ENCODE data around the gene DOCK11. TPM values are rescaled to one million over a fixed set of nuclear protein-coding genes. Genes with fewer than 3 reads are reported as not detected.

The DOCK11 gene
- total RNA-seq, 2 experiments from 2014 or later: 57.1 to 63.1 TPM

GRCh38 chrX:118526149-118526548 lies 30.5 kb downstream of the DOCK11 start:
- H3K9me3 Mint-ChIP-seq (ENCODE audit: low read depth): no peaks in the 10 kb centered on the region
- H3K4me3 Mint-ChIP-seq: no peak overlapping the region
- H3K27me3 Mint-ChIP-seq: no peaks in the 10 kb centered on the region
- ATAC-seq (no peak), DNase-seq (no peak)
- peaks cover 79% of the 10 kb centered on the region for H3K4me1 Mint-ChIP-seq
- peak overlapping the region; percentile 84 for H3K27ac Mint-ChIP-seq
- peaks cover 15% of the 10 kb centered on the region for H3K36me3 Mint-ChIP-seq
- CTCF ChIA-PET: no interaction called here

GRCh38 chrX:118528071-118528737 lies 32.6 kb downstream of the DOCK11 start:
- CTCF ChIA-PET: interaction anchor here (1.5 to 3.5 kb wide), 2 partner anchors 9 to 32 kb away, joined by 4 to 20 read pairs; partner anchors contain the start of gene DOCK11
- Mint-ChIP-seq H3K9me3 (ENCODE audit: low read depth) (no peaks in the 10 kb centered on the region), H3K36me3 (peaks cover 20% of the 10 kb centered on the region), H3K27me3 (no peaks in the 10 kb centered on the region), H3K4me1 (peaks cover 70% of the 10 kb centered on the region), H3K4me3 (peak overlapping the region; percentile 96), H3K27ac (peak overlapping the region; percentile 100)
- DNase-seq: peak; percentile 77
- peak; percentile 82 for ATAC-seq

- CTCF ChIA-PET: interaction anchor here (1.2 to 3.5 kb wide), 3 partner anchors 28 to 71 kb away, joined by 3 to 20 read pairs (median 4); partner anchors contain the start of gene DOCK11
- Mint-ChIP-seq H3K27ac (peak overlapping the region; percentile 100), H3K4me3 (peak overlapping the region; percentile 43), H3K27me3 (no peaks in the 10 kb centered on the region), H3K36me3 (peaks cover 22% of the 10 kb centered on the region), H3K4me1 (peaks cover 69% of the 10 kb centered on the region), H3K9me3 (ENCODE audit: low read depth) (no peaks in the 10 kb centered on the region)
- DNase-seq: no peak
- peak; percentile 29 for ATAC-seq
These were observed 34.8 kb downstream of the DOCK11 start for GRCh38 chrX:118530219-118530911.

- Mint-ChIP-seq H3K36me3 (peaks cover 16% of the 10 kb centered on the region), H3K27me3 (no peaks in the 10 kb centered on the region), H3K4me1 (peaks cover 72% of the 10 kb centered on the region), H3K9me3 (ENCODE audit: low read depth) (no peaks in the 10 kb centered on the region), H3K4me3 (no peak overlapping the region), H3K27ac (peak overlapping the region; percentile 93)
- ATAC-seq: no peak
- no peak for DNase-seq
- CTCF ChIA-PET: interaction anchor here (1.4 kb wide), 1 partner anchor 40 kb away, joined by 4 read pairs; the partner anchor contains the start of gene DOCK11
These were observed 39.3 kb downstream of the DOCK11 start for GRCh38 chrX:118534716-118535493.

GRCh38 chrX:118536204-118536603 lies 40.6 kb downstream of the DOCK11 start:
- ATAC-seq: peak; percentile 89
- Mint-ChIP-seq H3K9me3 (ENCODE audit: low read depth) (no peaks in the 10 kb centered on the region), H3K4me3 (peak overlapping the region; percentile 51), H3K27ac (peak overlapping the region; percentile 93), H3K27me3 (no peaks in the 10 kb centered on the region), H3K36me3 (peaks cover 12% of the 10 kb centered on the region), H3K4me1 (peaks cover 60% of the 10 kb centered on the region)
- CTCF ChIA-PET: interaction anchor here (1.4 kb wide), 1 partner anchor 41 kb away, joined by 4 read pairs; the partner anchor contains the start of gene DOCK11
- DNase-seq: no peak

- DNase-seq (peak; percentile 71), ATAC-seq (peak; percentile 77)
- peak overlapping the region; percentile 93 for H3K27ac Mint-ChIP-seq
- CTCF ChIA-PET: interaction anchor here (1.4 to 2.6 kb wide), 3 partner anchors 8 to 42 kb away, joined by 4 to 18 read pairs (median 4); partner anchors contain the start of gene DOCK11
- H3K4me3 Mint-ChIP-seq: peak overlapping the region; percentile 51
- peaks cover 59% of the 10 kb centered on the region for H3K4me1 Mint-ChIP-seq
- H3K36me3 Mint-ChIP-seq: peaks cover 13% of the 10 kb centered on the region
- no peaks in the 10 kb centered on the region for H3K27me3 Mint-ChIP-seq
- H3K9me3 Mint-ChIP-seq (ENCODE audit: low read depth): no peaks in the 10 kb centered on the region
These were observed 41.3 kb downstream of the DOCK11 start for GRCh38 chrX:118536687-118537461.

- Mint-ChIP-seq H3K4me3 (no peak overlapping the region), H3K36me3 (peaks cover 9% of the 10 kb centered on the region), H3K27me3 (no peaks in the 10 kb centered on the region), H3K27ac (peak overlapping the region; percentile 70), H3K9me3 (ENCODE audit: low read depth) (no peaks in the 10 kb centered on the region), H3K4me1 (peaks cover 51% of the 10 kb centered on the region)
- CTCF ChIA-PET: interaction anchor here (2.6 kb wide), 1 partner anchor 42 kb away, joined by 18 read pairs; the partner anchor contains the start of gene DOCK11
- DNase-seq (no peak), ATAC-seq (no peak)
These were observed 42.8 kb downstream of the DOCK11 start for GRCh38 chrX:118538386-118538785.

GRCh38 chrX:118540342-118540741 lies 44.7 kb downstream of the DOCK11 start:
- Mint-ChIP-seq H3K9me3 (ENCODE audit: low read depth) (no peaks in the 10 kb centered on the region), H3K27me3 (no peaks in the 10 kb centered on the region), H3K4me1 (peaks cover 36% of the 10 kb centered on the region), H3K4me3 (no peak overlapping the region), H3K36me3 (peaks cover 15% of the 10 kb centered on the region), H3K27ac (no peak overlapping the region)
- DNase-seq (no peak), ATAC-seq (no peak)
- CTCF ChIA-PET: interaction anchor here (0.7 kb wide), 1 partner anchor 16 kb away, joined by 3 read pairs; no protein-coding TSS in a partner anchor

GRCh38 chrX:118541482-118541881 lies 45.9 kb downstream of the DOCK11 start:
- DNase-seq (no peak), ATAC-seq (no peak)
- Mint-ChIP-seq H3K4me3 (no peak overlapping the region), H3K9me3 (ENCODE audit: low read depth) (no peaks in the 10 kb centered on the region), H3K36me3 (peaks cover 24% of the 10 kb centered on the region), H3K4me1 (peaks cover 26% of the 10 kb centered on the region), H3K27me3 (no peaks in the 10 kb centered on the region), H3K27ac (no peak overlapping the region)
- CTCF ChIA-PET: interaction anchor here (1.3 kb wide), 1 partner anchor 82 kb away, joined by 3 read pairs; no protein-coding TSS in a partner anchor

- Mint-ChIP-seq H3K27ac (no peak overlapping the region), H3K4me1 (peaks cover 5% of the 10 kb centered on the region), H3K9me3 (ENCODE audit: low read depth) (no peaks in the 10 kb centered on the region), H3K4me3 (no peak overlapping the region), H3K36me3 (peaks cover 29% of the 10 kb centered on the region), H3K27me3 (no peaks in the 10 kb centered on the region)
- ATAC-seq (no peak), DNase-seq (no peak)
- CTCF ChIA-PET: no interaction called here
These were observed 49.9 kb downstream of the DOCK11 start for GRCh38 chrX:118545510-118545909.

GRCh38 chrX:118548841-118549240 lies 53.2 kb downstream of the DOCK11 start:
- H3K36me3 Mint-ChIP-seq: peaks cover 30% of the 10 kb centered on the region
- no peaks in the 10 kb centered on the region for H3K27me3 Mint-ChIP-seq
- no peak for DNase-seq
- peaks cover 16% of the 10 kb centered on the region for H3K4me1 Mint-ChIP-seq
- ATAC-seq: no peak
- H3K9me3 Mint-ChIP-seq (ENCODE audit: low read depth): no peaks in the 10 kb centered on the region
- CTCF ChIA-PET: interaction anchor here (1.4 kb wide), 1 partner anchor 89 kb away, joined by 3 read pairs; no protein-coding TSS in a partner anchor
- no peak overlapping the region for H3K27ac Mint-ChIP-seq
- H3K4me3 Mint-ChIP-seq: no peak overlapping the region

- no peaks in the 10 kb centered on the region for H3K9me3 Mint-ChIP-seq (ENCODE audit: low read depth)
- CTCF ChIA-PET: no interaction called here
- H3K36me3 Mint-ChIP-seq: peaks cover 30% of the 10 kb centered on the region
- DNase-seq (no peak), ATAC-seq (no peak)
- H3K4me3 Mint-ChIP-seq: no peak overlapping the region
- H3K27ac Mint-ChIP-seq: no peak overlapping the region
- no peaks in the 10 kb centered on the region for H3K27me3 Mint-ChIP-seq
- peaks cover 30% of the 10 kb centered on the region for H3K4me1 Mint-ChIP-seq
These were observed 55.2 kb downstream of the DOCK11 start for GRCh38 chrX:118550792-118551191.

All from activated CD8-positive, alpha-beta memory T cell treated with anti-CD3 and anti-CD28 coated beads, Interleukin-2, amount 10 ng/mL, durations not matched to agents 7 days and 5 days (primary cell).